ENCODE data around the gene PLOD1.

PLOD1 gene

DNA sequence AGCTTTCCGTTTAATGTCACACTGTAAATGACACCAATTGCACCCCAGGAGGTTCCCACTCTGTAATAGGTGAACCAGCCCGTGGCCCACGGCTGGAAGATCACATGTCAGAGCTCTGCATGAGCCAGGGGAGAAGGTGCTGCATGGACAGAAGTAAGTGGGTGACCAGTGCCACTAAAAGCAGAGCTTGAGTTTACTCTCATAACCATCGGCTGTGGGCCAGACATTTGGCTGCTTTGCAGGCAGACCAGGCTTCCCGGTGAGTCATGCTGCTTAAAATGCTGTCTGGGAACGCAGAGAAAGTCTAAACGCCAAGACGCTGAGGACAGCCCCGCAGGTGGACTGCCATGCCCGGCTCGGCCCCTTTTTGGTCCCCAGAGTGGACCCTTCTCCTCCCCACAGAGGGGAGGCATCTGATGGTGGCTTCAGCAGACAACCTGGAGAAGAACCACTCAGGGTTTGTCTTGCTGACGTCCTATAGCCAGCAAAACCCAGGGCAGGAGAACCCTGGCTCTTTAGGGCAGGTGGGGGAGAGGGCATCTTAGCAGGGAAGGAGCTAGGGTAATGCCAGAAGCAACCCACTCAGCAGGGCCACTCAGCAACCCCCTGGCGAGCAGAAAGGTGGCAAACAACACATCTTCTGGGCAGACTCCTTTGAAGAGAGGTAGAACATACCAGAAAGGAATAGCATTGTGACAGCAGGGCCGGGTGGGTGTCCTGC, 15.6 kb upstream of the PLOD1 start:
- no peak for TF ChIP-seq TAF1 (IDR thresholded peaks at IDR 0.05; ENCODE audit: borderline replicate concordance, insufficient read depth, low read length)
- no peak for TF ChIP-seq POLR2AphosphoS5 (IDR thresholded peaks at IDR 0.05; ENCODE audit: low read depth, low read length)
- no peak for TF ChIP-seq SIN3A (IDR thresholded peaks at IDR 0.05; ENCODE audit: borderline replicate concordance, insufficient read depth, low read length)
- TF ChIP-seq FOXP2 (optimal IDR thresholded peaks at IDR 0.05; ENCODE audit: borderline replicate concordance, extremely low read depth, extremely low read length, insufficient read depth), result no peak
- TF ChIP-seq, protein P1, sequence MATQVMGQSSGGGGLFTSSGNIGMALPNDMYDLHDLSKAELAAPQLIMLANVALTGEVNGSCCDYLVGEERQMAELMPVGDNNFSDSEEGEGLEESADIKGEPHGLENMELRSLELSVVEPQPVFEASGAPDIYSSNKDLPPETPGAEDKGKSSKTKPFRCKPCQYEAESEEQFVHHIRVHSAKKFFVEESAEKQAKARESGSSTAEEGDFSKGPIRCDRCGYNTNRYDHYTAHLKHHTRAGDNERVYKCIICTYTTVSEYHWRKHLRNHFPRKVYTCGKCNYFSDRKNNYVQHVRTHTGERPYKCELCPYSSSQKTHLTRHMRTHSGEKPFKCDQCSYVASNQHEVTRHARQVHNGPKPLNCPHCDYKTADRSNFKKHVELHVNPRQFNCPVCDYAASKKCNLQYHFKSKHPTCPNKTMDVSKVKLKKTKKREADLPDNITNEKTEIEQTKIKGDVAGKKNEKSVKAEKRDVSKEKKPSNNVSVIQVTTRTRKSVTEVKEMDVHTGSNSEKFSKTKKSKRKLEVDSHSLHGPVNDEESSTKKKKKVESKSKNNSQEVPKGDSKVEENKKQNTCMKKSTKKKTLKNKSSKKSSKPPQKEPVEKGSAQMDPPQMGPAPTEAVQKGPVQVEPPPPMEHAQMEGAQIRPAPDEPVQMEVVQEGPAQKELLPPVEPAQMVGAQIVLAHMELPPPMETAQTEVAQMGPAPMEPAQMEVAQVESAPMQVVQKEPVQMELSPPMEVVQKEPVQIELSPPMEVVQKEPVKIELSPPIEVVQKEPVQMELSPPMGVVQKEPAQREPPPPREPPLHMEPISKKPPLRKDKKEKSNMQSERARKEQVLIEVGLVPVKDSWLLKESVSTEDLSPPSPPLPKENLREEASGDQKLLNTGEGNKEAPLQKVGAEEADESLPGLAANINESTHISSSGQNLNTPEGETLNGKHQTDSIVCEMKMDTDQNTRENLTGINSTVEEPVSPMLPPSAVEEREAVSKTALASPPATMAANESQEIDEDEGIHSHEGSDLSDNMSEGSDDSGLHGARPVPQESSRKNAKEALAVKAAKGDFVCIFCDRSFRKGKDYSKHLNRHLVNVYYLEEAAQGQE (IDR thresholded peaks at IDR 0.05; ENCODE audit: insufficient read depth in 1 of 2, low read depth in 2 of 2, low read length in 2 of 2), result no peak

DNA sequence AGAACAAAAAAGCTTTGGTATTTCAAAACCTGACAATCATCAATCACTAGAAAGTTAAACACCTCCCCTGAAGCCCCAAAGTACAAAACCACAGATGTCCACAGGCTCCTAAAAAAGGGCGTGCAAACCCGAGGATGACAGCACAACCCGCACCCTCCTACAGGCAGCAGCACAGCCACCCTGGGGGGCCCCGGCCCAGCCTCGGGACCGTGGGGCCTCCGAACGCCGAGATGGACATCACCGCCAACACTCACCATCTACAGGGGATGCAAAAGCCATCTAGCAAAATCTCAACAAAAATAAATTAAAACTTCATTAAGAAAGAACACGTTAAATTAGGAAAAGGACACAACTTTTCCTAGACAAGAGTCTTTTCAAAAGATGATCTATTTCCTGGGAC, 14.9 kb upstream of the PLOD1 start:
- TF ChIP-seq SIN3A (IDR thresholded peaks at IDR 0.05; ENCODE audit: borderline replicate concordance, insufficient read depth, low read length) (no peak), POLR2AphosphoS5 (IDR thresholded peaks at IDR 0.05; ENCODE audit: low read depth, low read length) (no peak), FOXP2 (optimal IDR thresholded peaks at IDR 0.05; ENCODE audit: borderline replicate concordance, extremely low read depth, extremely low read length, insufficient read depth) (no peak), TAF1 (IDR thresholded peaks at IDR 0.05; ENCODE audit: borderline replicate concordance, insufficient read depth, low read length) (no peak)
- TF ChIP-seq, protein P1 (IDR thresholded peaks at IDR 0.05; ENCODE audit: insufficient read depth in 1 of 2, low read depth in 2 of 2, low read length in 2 of 2), result no peak

DNA sequence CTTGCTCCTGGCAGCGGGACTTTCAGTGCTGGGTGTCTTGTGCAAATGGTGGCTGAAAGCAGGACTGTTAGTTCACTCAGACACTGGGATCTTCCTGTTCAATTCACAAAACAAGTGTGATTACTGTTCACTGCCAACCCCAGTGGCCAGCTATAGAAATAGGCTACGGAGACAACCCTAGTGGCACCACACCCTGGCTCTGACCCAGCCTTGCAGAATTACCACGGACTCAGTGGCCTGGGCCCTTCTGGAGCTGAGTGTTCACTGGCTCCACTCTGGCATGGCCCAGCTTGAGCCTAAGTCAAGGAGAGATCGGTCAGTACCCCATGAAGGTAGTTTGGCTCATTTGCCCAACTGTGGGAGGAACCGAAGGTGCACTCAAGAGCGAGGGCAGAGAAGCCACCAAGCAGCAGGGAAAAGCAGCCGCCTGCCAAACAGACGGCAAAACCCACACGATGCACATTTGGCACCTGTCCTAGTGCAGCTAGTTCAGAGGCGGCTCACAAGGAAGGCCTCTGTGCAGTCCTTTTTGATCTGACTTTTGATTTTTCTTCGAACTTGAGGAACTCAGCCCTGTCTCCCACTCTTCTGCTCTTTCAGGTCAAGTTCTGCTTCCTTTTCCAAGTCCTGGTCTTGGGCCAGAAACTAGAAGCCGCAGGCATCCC, 14.1 kb upstream of the PLOD1 start:
- TF ChIP-seq TAF1 (IDR thresholded peaks at IDR 0.05; ENCODE audit: borderline replicate concordance, insufficient read depth, low read length), result no peak
- TF ChIP-seq SIN3A (IDR thresholded peaks at IDR 0.05; ENCODE audit: borderline replicate concordance, insufficient read depth, low read length), result no peak
- no peak for TF ChIP-seq POLR2AphosphoS5 (IDR thresholded peaks at IDR 0.05; ENCODE audit: low read depth, low read length)
- TF ChIP-seq FOXP2 (optimal IDR thresholded peaks at IDR 0.05; ENCODE audit: borderline replicate concordance, extremely low read depth, extremely low read length, insufficient read depth), result no peak

DNA sequence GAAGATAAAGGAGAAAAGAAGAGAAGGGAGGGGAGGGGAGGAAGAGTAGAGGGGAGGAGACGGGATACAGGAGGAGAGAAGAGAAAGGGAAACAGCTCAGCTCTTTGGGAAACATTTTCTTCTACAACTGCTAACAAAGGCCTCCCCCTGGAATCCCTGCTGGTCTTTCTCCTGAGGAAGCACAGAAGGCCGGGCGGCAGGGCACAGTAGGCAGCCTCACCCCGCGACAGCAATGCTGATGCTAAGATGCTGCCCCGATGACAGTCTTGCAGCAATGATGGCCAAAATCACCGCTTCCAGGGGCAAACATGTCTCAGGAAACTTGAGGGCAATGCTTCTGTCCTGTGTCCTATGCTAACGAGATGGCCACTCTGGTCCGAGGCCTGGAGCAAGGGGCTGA, 13.5 kb upstream of the PLOD1 start:
- TF ChIP-seq, protein P1 (IDR thresholded peaks at IDR 0.05; ENCODE audit: insufficient read depth in 1 of 2, low read depth in 2 of 2, low read length in 2 of 2), result no peak
- no peak for TF ChIP-seq TAF1 (IDR thresholded peaks at IDR 0.05; ENCODE audit: borderline replicate concordance, insufficient read depth, low read length)
- no peak for TF ChIP-seq POLR2AphosphoS5 (IDR thresholded peaks at IDR 0.05; ENCODE audit: low read depth, low read length)
- no peak for TF ChIP-seq SIN3A (IDR thresholded peaks at IDR 0.05; ENCODE audit: borderline replicate concordance, insufficient read depth, low read length)
- TF ChIP-seq FOXP2 (optimal IDR thresholded peaks at IDR 0.05; ENCODE audit: borderline replicate concordance, extremely low read depth, extremely low read length, insufficient read depth), result no peak

DNA sequence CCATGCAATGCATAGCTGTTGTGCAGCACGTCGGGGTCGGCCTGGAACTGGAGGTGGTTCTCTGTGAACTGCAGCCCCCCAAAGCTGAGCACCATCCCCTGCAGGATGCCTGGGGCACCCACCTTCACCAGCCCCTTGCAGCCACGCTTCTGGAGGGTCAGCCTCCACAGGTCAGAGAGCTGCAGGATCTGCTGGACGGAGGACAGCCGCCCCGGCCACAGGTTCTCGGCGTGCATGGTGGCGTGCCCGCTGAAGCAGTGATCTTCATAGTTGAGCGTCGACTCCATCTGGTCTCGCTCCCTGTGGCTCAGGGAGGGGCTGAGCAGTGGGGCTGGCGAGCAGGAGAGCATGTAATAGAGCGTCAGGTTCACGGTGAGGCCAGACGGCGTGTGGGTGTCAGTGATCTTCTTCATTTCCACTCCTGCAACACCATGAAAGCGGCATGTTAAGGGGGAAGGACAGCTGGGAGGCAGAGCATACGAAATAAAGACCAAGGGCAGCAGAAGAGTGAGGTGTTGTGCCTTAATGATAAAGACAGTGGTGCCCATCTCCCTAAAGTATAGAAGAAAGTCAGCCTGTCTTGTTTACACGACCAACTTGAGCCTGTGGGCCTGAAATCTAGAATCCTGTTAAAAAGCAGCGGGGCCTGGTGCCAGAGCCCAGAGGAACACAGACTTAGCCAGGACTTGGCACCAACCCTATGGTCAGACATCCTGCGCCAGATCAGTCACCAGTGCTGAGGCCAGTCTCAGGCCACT, 11.3 kb upstream of the PLOD1 start:
- TF ChIP-seq FOXP2 (optimal IDR thresholded peaks at IDR 0.05; ENCODE audit: borderline replicate concordance, extremely low read depth, extremely low read length, insufficient read depth) (no peak), TAF1 (IDR thresholded peaks at IDR 0.05; ENCODE audit: borderline replicate concordance, insufficient read depth, low read length) (no peak), POLR2AphosphoS5 (IDR thresholded peaks at IDR 0.05; ENCODE audit: low read depth, low read length) (no peak), SIN3A (IDR thresholded peaks at IDR 0.05; ENCODE audit: borderline replicate concordance, insufficient read depth, low read length) (no peak)
- TF ChIP-seq, protein P1 (IDR thresholded peaks at IDR 0.05; ENCODE audit: insufficient read depth in 1 of 2, low read depth in 2 of 2, low read length in 2 of 2), result no peak

Data from PFSK-1 (cell line).